ENCODE results near the gene ADAM10.

Gene ADAM10

GRCh38 chr15:58545307-58546065, 204.0 kb downstream of the ADAM10 start:
- POLR2A ChIA-PET (ENCODE audit: low non-redundant PET) = no interaction called here
- CTCF ChIA-PET = no interaction called here
- no peak for TF ChIP-seq CTCF (conservative IDR thresholded peaks at IDR 0.05; ENCODE audit: low read depth)
- DNase-seq (ENCODE audit: low spot score) = no peak
- H3K27ac ChIP-seq = no peak overlapping the region

- no peak for DNase-seq (ENCODE audit: low spot score)
- no peak overlapping the region for H3K27ac ChIP-seq
- no peak for TF ChIP-seq CTCF (conservative IDR thresholded peaks at IDR 0.05; ENCODE audit: low read depth)
- ChIA-PET CTCF (no interaction called here), POLR2A (ENCODE audit: low non-redundant PET) (no interaction called here)
These were observed 204.8 kb downstream of the ADAM10 start for GRCh38 chr15:58544756-58545155.

- DNase-seq (ENCODE audit: low spot score) = no peak
- no peak for TF ChIP-seq CTCF (conservative IDR thresholded peaks at IDR 0.05; ENCODE audit: low read depth)
- CTCF ChIA-PET = no interaction called here
- no peak overlapping the region for H3K27ac ChIP-seq
- POLR2A ChIA-PET (ENCODE audit: low non-redundant PET) = no interaction called here
These were observed 205.7 kb downstream of the ADAM10 start for GRCh38 chr15:58543664-58544335.

- POLR2A ChIA-PET (ENCODE audit: low non-redundant PET) = no interaction called here
- TF ChIP-seq CTCF (conservative IDR thresholded peaks at IDR 0.05; ENCODE audit: low read depth) = no peak
- DNase-seq (ENCODE audit: low spot score) = no peak
- no peak overlapping the region for H3K27ac ChIP-seq
- CTCF ChIA-PET = no interaction called here
These were observed 208.0 kb downstream of the ADAM10 start for GRCh38 chr15:58541410-58542087.

- no peak for TF ChIP-seq CTCF (conservative IDR thresholded peaks at IDR 0.05; ENCODE audit: low read depth)
- POLR2A ChIA-PET (ENCODE audit: low non-redundant PET) = no interaction called here
- DNase-seq (ENCODE audit: low spot score) = no peak
- CTCF ChIA-PET = no interaction called here
- no peak overlapping the region for H3K27ac ChIP-seq
These were observed 210.0 kb downstream of the ADAM10 start for GRCh38 chr15:58539548-58539947.

GRCh38 chr15:58538901-58539300, 210.6 kb downstream of the ADAM10 start:
- DNase-seq (ENCODE audit: low spot score) = no peak
- H3K27ac ChIP-seq = no peak overlapping the region
- CTCF ChIA-PET = no interaction called here
- TF ChIP-seq CTCF (conservative IDR thresholded peaks at IDR 0.05; ENCODE audit: low read depth) = no peak
- POLR2A ChIA-PET (ENCODE audit: low non-redundant PET) = no interaction called here

Data from RWPE1 (cell line).